ENCODE measurements around the gene CRCP.
"Not testable (repeated sequence)": the region's sequence is repeated elsewhere in the genome, so short reads cannot be mapped to it uniquely, and the experiment has no call there.

DNA sequence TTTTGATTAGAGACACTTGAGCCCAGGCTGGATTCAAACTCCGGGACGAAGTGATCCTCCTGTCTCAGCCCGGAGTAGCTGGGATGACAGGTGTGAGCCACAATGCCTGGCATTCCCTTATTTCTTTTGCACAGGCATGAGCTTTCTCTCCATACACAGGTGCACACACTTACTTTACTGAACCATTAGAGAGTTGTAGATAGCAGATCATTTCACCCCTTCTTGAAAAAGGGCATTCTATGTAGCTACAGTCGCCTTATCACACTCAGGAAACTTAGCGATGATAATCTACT, 9.9 kb downstream of the CRCP start:
- TF ChIP-seq, protein P1, sequence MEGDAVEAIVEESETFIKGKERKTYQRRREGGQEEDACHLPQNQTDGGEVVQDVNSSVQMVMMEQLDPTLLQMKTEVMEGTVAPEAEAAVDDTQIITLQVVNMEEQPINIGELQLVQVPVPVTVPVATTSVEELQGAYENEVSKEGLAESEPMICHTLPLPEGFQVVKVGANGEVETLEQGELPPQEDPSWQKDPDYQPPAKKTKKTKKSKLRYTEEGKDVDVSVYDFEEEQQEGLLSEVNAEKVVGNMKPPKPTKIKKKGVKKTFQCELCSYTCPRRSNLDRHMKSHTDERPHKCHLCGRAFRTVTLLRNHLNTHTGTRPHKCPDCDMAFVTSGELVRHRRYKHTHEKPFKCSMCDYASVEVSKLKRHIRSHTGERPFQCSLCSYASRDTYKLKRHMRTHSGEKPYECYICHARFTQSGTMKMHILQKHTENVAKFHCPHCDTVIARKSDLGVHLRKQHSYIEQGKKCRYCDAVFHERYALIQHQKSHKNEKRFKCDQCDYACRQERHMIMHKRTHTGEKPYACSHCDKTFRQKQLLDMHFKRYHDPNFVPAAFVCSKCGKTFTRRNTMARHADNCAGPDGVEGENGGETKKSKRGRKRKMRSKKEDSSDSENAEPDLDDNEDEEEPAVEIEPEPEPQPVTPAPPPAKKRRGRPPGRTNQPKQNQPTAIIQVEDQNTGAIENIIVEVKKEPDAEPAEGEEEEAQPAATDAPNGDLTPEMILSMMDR (IDR thresholded peaks at IDR 0.05), result not testable (repeated sequence)
- TF ChIP-seq POLR2A, EP300 (IDR thresholded peaks at IDR 0.05): not testable (repeated sequence)

Measured in stomach (tissue), 4 donors.